PFSK-1 (cell line): ENCODE measurements around the gene MED27.

Experiments
- POLR2AphosphoS5 ChIP-seq: IDR thresholded peaks from 2 replicates; pipeline ENCODE4 v1.6.1; 2012; ENCODE audit warnings: low read depth, mild to moderate bottlenecking, control low read depth, low read length, moderate library complexity
- REST ChIP-seq, 2 experiments: IDR thresholded peaks; 2 replicates each; pipeline versions ENCODE4 v1.6.1 to v1.8.0; 2011 to 2012; ENCODE audit warnings: low read depth in 2 of 2, low read length in 2 of 2, control low read depth in 1 of 2, inconsistent platforms in 1 of 2, mild to moderate bottlenecking in 1 of 2, moderate library complexity in 1 of 2; ENCODE audit not compliant: insufficient read depth in 1 of 2
- SIN3A ChIP-seq: IDR thresholded peaks from 2 replicates; pipeline ENCODE4 v1.6.1; 2012; ENCODE audit warnings: mild to moderate bottlenecking, low read length, moderate library complexity, borderline replicate concordance; ENCODE audit not compliant: insufficient read depth
- TAF1 ChIP-seq: IDR thresholded peaks from 2 replicates; pipeline ENCODE4 v1.6.1; 2012; ENCODE audit warnings: low read length, control low read depth, borderline replicate concordance; ENCODE audit not compliant: insufficient read depth

GRCh38 chr9:131918481-131918880 is 161.2 kb downstream of the MED27 start:
- no peak for TF ChIP-seq TAF1
- TF ChIP-seq POLR2AphosphoS5 = no peak
- no peak for TF ChIP-seq REST (IDR thresholded peaks at IDR 0.05; ENCODE audit: insufficient read depth in 1 of 2, low read depth in 2 of 2, low read length in 2 of 2)
- TF ChIP-seq SIN3A = no peak
